ENCODE measurements around the gene TAS1R1.

Gene TAS1R1

GRCh38 chr1:6530504-6531160 lies 24.5 kb upstream of the TAS1R1 start:
- Histone ChIP-seq H3K27me3 (ENCODE audit: control insufficient read depth in 3 of 3, insufficient read depth in 3 of 3, low read depth in 1 of 3, low read length in 3 of 3) (no peaks in the 10 kb centered on the region), H4K8ac (ENCODE audit: low read depth, low read length) (no peak overlapping the region), H3K9ac (ENCODE audit: low read depth, low read length, poor library complexity) (peak overlapping the region; percentile 78), H3K4me1 (ENCODE audit: control insufficient read depth in 2 of 2, insufficient read depth in 1 of 2, low read depth in 1 of 2, low read length in 2 of 2) (no peaks in the 10 kb centered on the region), H2BK15ac (ENCODE audit: low read length) (no peak overlapping the region), H2BK120ac (ENCODE audit: low read depth, low read length) (no peak overlapping the region), H3K4me2 (ENCODE audit: insufficient read depth, low read length, poor library complexity, severe bottlenecking) (no peak overlapping the region), H2BK5ac (ENCODE audit: low read length) (no peak overlapping the region), H2BK12ac (ENCODE audit: low read length) (no peak overlapping the region), H3K36me3 (replicated peaks in 1 of 2; ENCODE audit: control insufficient read depth in 2 of 2, insufficient read depth in 2 of 2, low read length in 2 of 2) (peaks cover 43 to 83% of the 10 kb centered on the region in 2 donors), H2AFZ (ENCODE audit: low read length) (no peak overlapping the region), H3K23ac (ENCODE audit: low read depth, low read length, poor library complexity) (peak overlapping the region; percentile 37), H3K27ac (replicated peaks; ENCODE audit: low read length) (no peak overlapping the region), H3K79me1 (ENCODE audit: low read depth, low read length) (peaks cover 4% of the 10 kb centered on the region), H3K4me3 (ENCODE audit: low read length in 2 of 2) (no peak overlapping the region), H3K4ac (ENCODE audit: low read length) (no peak overlapping the region), H2AK5ac (ENCODE audit: low read depth, low read length) (no peak overlapping the region), H3K9me3 (replicated peaks in 1 of 2; ENCODE audit: control insufficient read depth in 2 of 2, insufficient read depth in 1 of 2, low read depth in 1 of 2, low read length in 2 of 2) (peaks cover 0 to 2% of the 10 kb centered on the region in 2 donors), H3K14ac (ENCODE audit: low read length) (no peak overlapping the region), H4K91ac (ENCODE audit: low read depth, low read length, poor library complexity) (no peak overlapping the region), H3K18ac (ENCODE audit: low read length) (no peak overlapping the region)
- no CpG with 5 or more reads among the region's 13 CpGs for WGBS, 2 donors (ENCODE audit: extremely low coverage in 2 of 2, insufficient read length in 2 of 2, insufficient replicate concordance in 1 of 2)
- no peak for DNase-seq (ENCODE audit: low spot score)

- no peak for DNase-seq (ENCODE audit: low spot score)
- H2AK5ac ChIP-seq (ENCODE audit: low read depth, low read length) = no peak overlapping the region
- H2BK12ac ChIP-seq (ENCODE audit: low read length) = no peak overlapping the region
- peaks cover 4% of the 10 kb centered on the region for H3K79me1 ChIP-seq (ENCODE audit: low read depth, low read length)
- no peak overlapping the region for H3K4me3 ChIP-seq (ENCODE audit: low read length in 2 of 2)
- H3K4me2 ChIP-seq (ENCODE audit: insufficient read depth, low read length, poor library complexity, severe bottlenecking) = no peak overlapping the region
- H3K18ac ChIP-seq (ENCODE audit: low read length) = no peak overlapping the region
- peaks cover 36 to 79% of the 10 kb centered on the region in 2 donors for H3K36me3 ChIP-seq (replicated peaks in 1 of 2; ENCODE audit: control insufficient read depth in 2 of 2, insufficient read depth in 2 of 2, low read length in 2 of 2)
- H3K4ac ChIP-seq (ENCODE audit: low read length) = no peak overlapping the region
- H4K8ac ChIP-seq (ENCODE audit: low read depth, low read length) = no peak overlapping the region
- no peak overlapping the region for H2BK120ac ChIP-seq (ENCODE audit: low read depth, low read length)
- H3K14ac ChIP-seq (ENCODE audit: low read length) = no peak overlapping the region
- no CpG with 5 or more reads among the region's 5 CpGs for WGBS, 2 donors (ENCODE audit: extremely low coverage in 2 of 2, insufficient read length in 2 of 2, insufficient replicate concordance in 1 of 2)
- peaks cover 0 to 2% of the 10 kb centered on the region in 2 donors for H3K9me3 ChIP-seq (replicated peaks in 1 of 2; ENCODE audit: control insufficient read depth in 2 of 2, insufficient read depth in 1 of 2, low read depth in 1 of 2, low read length in 2 of 2)
- H3K9ac ChIP-seq (ENCODE audit: low read depth, low read length, poor library complexity) = no peak overlapping the region
- H4K91ac ChIP-seq (ENCODE audit: low read depth, low read length, poor library complexity) = no peak overlapping the region
- no peak overlapping the region for H3K27ac ChIP-seq (replicated peaks; ENCODE audit: low read length)
- H2BK5ac ChIP-seq (ENCODE audit: low read length) = no peak overlapping the region
- H3K4me1 ChIP-seq (ENCODE audit: control insufficient read depth in 2 of 2, insufficient read depth in 1 of 2, low read depth in 1 of 2, low read length in 2 of 2) = no peaks in the 10 kb centered on the region
- no peak overlapping the region for H3K23ac ChIP-seq (ENCODE audit: low read depth, low read length, poor library complexity)
- no peak overlapping the region for H2AFZ ChIP-seq (ENCODE audit: low read length)
- H2BK15ac ChIP-seq (ENCODE audit: low read length) = no peak overlapping the region
- no peaks in the 10 kb centered on the region for H3K27me3 ChIP-seq (ENCODE audit: control insufficient read depth in 3 of 3, insufficient read depth in 3 of 3, low read depth in 1 of 3, low read length in 3 of 3)
Observed at GRCh38 chr1:6531996-6532395, 23.1 kb upstream of the TAS1R1 start.

DNA sequence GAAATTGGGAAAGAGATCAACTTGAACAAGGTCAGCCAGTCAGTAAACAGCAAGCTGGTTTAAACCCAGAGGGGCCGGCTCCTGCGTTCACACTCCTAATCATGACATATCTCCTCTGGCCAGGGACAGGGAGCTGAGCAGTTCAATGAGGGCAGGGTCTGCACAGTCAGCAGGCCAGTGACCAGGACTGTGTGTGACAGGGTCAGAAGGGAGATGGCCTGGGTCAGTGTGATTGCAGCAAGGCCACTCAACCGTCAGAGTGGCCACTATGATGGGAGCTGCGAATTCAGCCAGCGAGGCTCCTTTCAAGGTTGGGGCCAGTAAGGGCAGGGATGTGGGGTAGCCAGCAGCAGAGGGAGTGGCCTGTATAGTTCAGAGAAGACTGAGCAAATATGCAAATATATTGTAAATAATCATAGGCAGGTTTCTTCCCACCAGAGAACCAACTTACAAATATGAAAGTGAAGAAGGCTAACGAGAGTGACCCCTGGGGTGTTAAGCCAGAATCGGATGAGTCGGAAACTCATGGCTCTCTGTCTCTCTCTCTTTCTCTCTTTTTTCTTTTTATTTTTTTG lies 20.8 kb upstream of the TAS1R1 start:
- Histone ChIP-seq H2BK5ac (ENCODE audit: low read length) (no peak overlapping the region), H3K4me3 (ENCODE audit: low read length in 2 of 2) (no peak overlapping the region), H3K36me3 (replicated peaks in 1 of 2; ENCODE audit: control insufficient read depth in 2 of 2, insufficient read depth in 2 of 2, low read length in 2 of 2) (peaks cover 26 to 78% of the 10 kb centered on the region in 2 donors), H3K4ac (ENCODE audit: low read length) (no peak overlapping the region), H2BK12ac (ENCODE audit: low read length) (no peak overlapping the region), H2BK120ac (ENCODE audit: low read depth, low read length) (no peak overlapping the region), H3K23ac (ENCODE audit: low read depth, low read length, poor library complexity) (no peak overlapping the region), H3K27me3 (ENCODE audit: control insufficient read depth in 3 of 3, insufficient read depth in 3 of 3, low read depth in 1 of 3, low read length in 3 of 3) (no peaks in the 10 kb centered on the region), H3K27ac (replicated peaks; ENCODE audit: low read length) (no peak overlapping the region), H4K8ac (ENCODE audit: low read depth, low read length) (no peak overlapping the region), H2AK5ac (ENCODE audit: low read depth, low read length) (no peak overlapping the region), H3K79me1 (ENCODE audit: low read depth, low read length) (peaks cover 2% of the 10 kb centered on the region), H4K91ac (ENCODE audit: low read depth, low read length, poor library complexity) (no peak overlapping the region), H3K4me1 (ENCODE audit: control insufficient read depth in 2 of 2, insufficient read depth in 1 of 2, low read depth in 1 of 2, low read length in 2 of 2) (no peaks in the 10 kb centered on the region), H2AFZ (ENCODE audit: low read length) (no peak overlapping the region), H2BK15ac (ENCODE audit: low read length) (no peak overlapping the region), H3K14ac (ENCODE audit: low read length) (no peak overlapping the region), H3K4me2 (ENCODE audit: insufficient read depth, low read length, poor library complexity, severe bottlenecking) (no peak overlapping the region), H3K9me3 (replicated peaks in 1 of 2; ENCODE audit: control insufficient read depth in 2 of 2, insufficient read depth in 1 of 2, low read depth in 1 of 2, low read length in 2 of 2) (peaks cover 0 to 2% of the 10 kb centered on the region in 2 donors), H3K18ac (ENCODE audit: low read length) (no peak overlapping the region), H3K9ac (ENCODE audit: low read depth, low read length, poor library complexity) (peak overlapping the region; percentile 32)
- DNase-seq (ENCODE audit: low spot score) = no peak
- WGBS, 2 donors (ENCODE audit: extremely low coverage in 2 of 2, insufficient read length in 2 of 2, insufficient replicate concordance in 1 of 2) = no CpG with 5 or more reads among the region's 8 CpGs

GRCh38 chr1:6535214-6535613 lies 19.9 kb upstream of the TAS1R1 start:
- H3K79me1 ChIP-seq (ENCODE audit: low read depth, low read length) = peaks cover 2% of the 10 kb centered on the region
- H4K91ac ChIP-seq (ENCODE audit: low read depth, low read length, poor library complexity) = no peak overlapping the region
- peaks cover 0 to 2% of the 10 kb centered on the region in 2 donors for H3K9me3 ChIP-seq (replicated peaks in 1 of 2; ENCODE audit: control insufficient read depth in 2 of 2, insufficient read depth in 1 of 2, low read depth in 1 of 2, low read length in 2 of 2)
- no peak overlapping the region for H3K27ac ChIP-seq (replicated peaks; ENCODE audit: low read length)
- no peak overlapping the region for H3K23ac ChIP-seq (ENCODE audit: low read depth, low read length, poor library complexity)
- H2BK120ac ChIP-seq (ENCODE audit: low read depth, low read length) = no peak overlapping the region
- no peaks in the 10 kb centered on the region for H3K4me1 ChIP-seq (ENCODE audit: control insufficient read depth in 2 of 2, insufficient read depth in 1 of 2, low read depth in 1 of 2, low read length in 2 of 2)
- peaks cover 26 to 77% of the 10 kb centered on the region in 2 donors for H3K36me3 ChIP-seq (replicated peaks in 1 of 2; ENCODE audit: control insufficient read depth in 2 of 2, insufficient read depth in 2 of 2, low read length in 2 of 2)
- no peak for DNase-seq (ENCODE audit: low spot score)
- H3K14ac ChIP-seq (ENCODE audit: low read length) = no peak overlapping the region
- H2AFZ ChIP-seq (ENCODE audit: low read length) = no peak overlapping the region
- no peak overlapping the region for H3K4me3 ChIP-seq (ENCODE audit: low read length in 2 of 2)
- WGBS, 2 donors (ENCODE audit: extremely low coverage in 2 of 2, insufficient read length in 2 of 2, insufficient replicate concordance in 1 of 2) = no CpG with 5 or more reads among the region's 4 CpGs
- H3K4ac ChIP-seq (ENCODE audit: low read length) = no peak overlapping the region
- no peak overlapping the region for H2AK5ac ChIP-seq (ENCODE audit: low read depth, low read length)
- H3K18ac ChIP-seq (ENCODE audit: low read length) = no peak overlapping the region
- H2BK5ac ChIP-seq (ENCODE audit: low read length) = no peak overlapping the region
- H4K8ac ChIP-seq (ENCODE audit: low read depth, low read length) = no peak overlapping the region
- H3K4me2 ChIP-seq (ENCODE audit: insufficient read depth, low read length, poor library complexity, severe bottlenecking) = no peak overlapping the region
- H2BK12ac ChIP-seq (ENCODE audit: low read length) = no peak overlapping the region
- H2BK15ac ChIP-seq (ENCODE audit: low read length) = no peak overlapping the region
- no peaks in the 10 kb centered on the region for H3K27me3 ChIP-seq (ENCODE audit: control insufficient read depth in 3 of 3, insufficient read depth in 3 of 3, low read depth in 1 of 3, low read length in 3 of 3)
- H3K9ac ChIP-seq (ENCODE audit: low read depth, low read length, poor library complexity) = no peak overlapping the region

Data from neuronal stem cell (in vitro differentiated cells).